Neural crest cell (in vitro differentiated cells): ENCODE measurements around the gene SHROOM2. TPM values are rescaled to one million over a fixed set of nuclear protein-coding genes. Genes with fewer than 3 reads are reported as not detected.

Experiments
- DNase-seq: peaks from one replicate; pipeline ENCODE4 v3.0.0; 2021; ENCODE audit warnings: low read depth, mixed read lengths, low spot score
- H3K27ac Mint-ChIP-seq: one replicate; pipeline ENCODE4 v1.8.0; 2021; ENCODE audit warnings: mild to moderate bottlenecking, mixed read lengths; ENCODE audit not compliant: unreplicated experiment
- H3K27me3 Mint-ChIP-seq: 2 replicates; pipeline ENCODE4 v1.8.0; 2021; ENCODE audit warnings: low read depth, mild to moderate bottlenecking, mixed read lengths
- H3K36me3 Mint-ChIP-seq: 2 replicates; pipeline ENCODE4 v1.8.0; 2021; ENCODE audit warnings: low read depth, mild to moderate bottlenecking, mixed read lengths
- H3K4me1 Mint-ChIP-seq: 2 replicates; pipeline ENCODE4 v1.8.0; 2021; ENCODE audit warnings: mixed read lengths
- H3K4me3 Mint-ChIP-seq: one replicate; pipeline ENCODE4 v1.8.0; 2021; ENCODE audit warnings: mild to moderate bottlenecking, mixed read lengths
- H3K9me3 Mint-ChIP-seq: 2 replicates; pipeline ENCODE4 v1.8.0; 2021; ENCODE audit warnings: mixed read lengths
- CTCF ChIP-seq: fragments of 200-600 bp; sonication (generic); conservative IDR thresholded peaks from 2 replicates; pipeline ENCODE4 v1.5.0; 2021; ENCODE audit warnings: antibody characterized with exemption, mild to moderate bottlenecking
- total RNA-seq: library from RNA; stranded (reverse); gene quantifications from 2 replicates; pipeline ENCODE4 v1.2.1, GENCODE V29; 2021

SHROOM2 gene
- total RNA-seq, 1 donor from 2014 or later: 11.1 TPM

DNA sequence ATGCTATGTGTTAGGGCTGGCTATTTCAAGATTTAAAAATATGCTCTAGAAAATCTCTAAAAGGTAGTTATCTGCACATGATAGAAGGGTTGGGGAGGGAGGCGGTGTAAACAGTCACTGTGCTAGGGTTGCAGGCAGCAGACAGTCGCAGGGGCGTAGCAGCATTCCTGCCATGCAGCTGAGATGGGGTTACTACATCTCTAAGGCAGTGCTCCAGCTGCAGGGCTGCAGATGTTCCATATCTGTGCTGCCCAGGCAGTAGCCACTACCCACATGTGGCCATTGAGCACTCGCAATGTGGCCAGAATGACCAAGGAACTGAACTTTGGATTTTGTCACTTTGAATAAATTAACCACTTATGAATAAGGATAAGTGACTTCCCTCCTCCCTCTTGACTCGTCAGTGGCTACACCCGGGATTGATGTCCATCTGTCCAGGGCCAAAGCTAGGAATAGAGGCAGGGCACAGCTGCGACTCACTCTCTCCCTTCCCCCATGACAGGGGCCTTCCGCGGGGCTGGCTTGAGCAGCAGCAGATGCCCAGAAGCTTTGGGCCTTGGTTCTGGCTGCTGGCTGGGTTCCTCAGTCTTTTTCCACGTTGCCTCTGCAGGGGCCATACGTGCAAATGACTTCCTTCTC, 101.5 kb downstream of the SHROOM2 start:
- no peak for TF ChIP-seq CTCF
- Mint-ChIP-seq H3K4me1 (peaks cover 4% of the 10 kb centered on the region), H3K36me3 (peaks cover 10% of the 10 kb centered on the region), H3K27ac (peak overlapping the region; percentile 5), H3K9me3 (peaks cover 3% of the 10 kb centered on the region), H3K27me3 (no peaks in the 10 kb centered on the region), H3K4me3 (no peak overlapping the region)
- DNase-seq: no peak

DNA sequence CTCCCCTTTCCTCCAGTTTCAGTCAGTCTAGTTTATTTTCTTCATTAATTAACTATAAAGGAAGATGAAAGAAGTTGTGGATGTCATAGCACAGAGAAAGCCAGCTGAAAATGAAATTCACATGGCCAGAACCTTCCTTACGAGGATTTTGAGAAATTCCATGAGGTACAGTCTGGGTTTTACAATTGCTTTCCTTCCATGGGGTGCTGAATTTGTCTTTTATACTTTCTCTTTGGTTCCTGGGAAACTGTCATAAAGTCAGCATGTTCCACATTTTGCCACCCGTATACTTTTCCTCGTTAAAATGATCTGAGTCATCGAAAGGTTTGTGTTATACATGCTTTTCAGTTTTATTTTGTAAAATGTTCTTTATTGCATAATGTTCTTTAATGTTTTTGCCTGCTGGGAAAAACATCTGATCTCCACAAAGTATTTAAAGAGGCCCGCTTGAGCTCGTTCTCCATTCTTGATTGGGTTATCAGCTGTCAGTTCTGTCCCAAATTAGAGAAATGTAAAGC, 102.8 kb downstream of the SHROOM2 start:
- Mint-ChIP-seq H3K4me3 (no peak overlapping the region), H3K4me1 (peaks cover 4% of the 10 kb centered on the region), H3K36me3 (peaks cover 10% of the 10 kb centered on the region), H3K27me3 (no peaks in the 10 kb centered on the region), H3K27ac (no peak overlapping the region), H3K9me3 (peaks cover 3% of the 10 kb centered on the region)
- DNase-seq: no peak
- no peak for TF ChIP-seq CTCF

- no peak overlapping the region for H3K4me3 Mint-ChIP-seq
- peaks cover 3% of the 10 kb centered on the region for H3K9me3 Mint-ChIP-seq
- H3K27me3 Mint-ChIP-seq: no peaks in the 10 kb centered on the region
- no peaks in the 10 kb centered on the region for H3K4me1 Mint-ChIP-seq
- peaks cover 7% of the 10 kb centered on the region for H3K36me3 Mint-ChIP-seq
- TF ChIP-seq CTCF: no peak
- no peak overlapping the region for H3K27ac Mint-ChIP-seq
- no peak for DNase-seq
Observed at GRCh38 chrX:9890681-9891091, 104.5 kb downstream of the SHROOM2 start.

DNA sequence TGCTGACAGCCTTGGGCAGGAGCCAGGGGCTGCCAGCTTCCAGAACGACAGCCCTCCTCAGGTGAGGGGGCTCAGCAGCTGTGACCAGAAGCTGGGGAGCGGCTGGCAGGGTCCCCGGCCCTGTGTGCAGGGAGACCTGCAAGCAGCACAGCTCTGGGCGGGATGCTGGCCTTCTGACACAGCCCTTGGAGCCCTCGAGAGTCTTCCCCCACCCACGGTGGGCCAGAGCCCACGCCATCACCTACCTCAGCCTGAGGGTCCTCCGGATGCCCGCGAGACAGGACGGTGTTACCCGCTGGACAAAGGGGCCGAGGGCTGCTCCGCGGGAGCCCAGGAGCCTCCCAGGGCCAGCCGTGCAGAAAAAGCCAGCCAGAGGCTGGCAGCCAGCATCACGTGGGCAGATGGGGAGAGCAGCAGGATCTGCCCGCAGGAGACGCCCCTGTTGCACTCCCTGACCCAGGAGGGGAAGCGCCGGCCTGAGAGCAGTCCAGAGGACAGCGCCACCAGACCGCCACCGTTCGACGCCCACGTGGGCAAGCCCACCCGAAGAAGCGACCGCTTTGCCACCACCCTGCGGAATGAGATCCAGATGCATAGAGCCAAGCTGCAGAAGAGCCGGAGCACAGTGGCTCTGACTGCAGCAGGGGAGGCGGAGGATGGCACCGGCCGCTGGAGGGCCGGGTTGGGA, 109.1 kb downstream of the SHROOM2 start:
- Mint-ChIP-seq H3K9me3 (peaks cover 7% of the 10 kb centered on the region), H3K27ac (no peak overlapping the region), H3K36me3 (peaks cover 8% of the 10 kb centered on the region), H3K4me3 (no peak overlapping the region), H3K4me1 (peaks cover 27% of the 10 kb centered on the region), H3K27me3 (no peaks in the 10 kb centered on the region)
- no peak for TF ChIP-seq CTCF
- no peak for DNase-seq

- no peaks in the 10 kb centered on the region for H3K27me3 Mint-ChIP-seq
- peaks cover 44% of the 10 kb centered on the region for H3K4me1 Mint-ChIP-seq
- H3K36me3 Mint-ChIP-seq: peaks cover 3% of the 10 kb centered on the region
- peak overlapping the region; percentile 96 for H3K27ac Mint-ChIP-seq
- H3K4me3 Mint-ChIP-seq: peak overlapping the region; percentile 73
- peaks cover 3% of the 10 kb centered on the region for H3K9me3 Mint-ChIP-seq
- DNase-seq: no peak
- no peak for TF ChIP-seq CTCF
Observed at GRCh38 chrX:9897761-9898161, 111.5 kb downstream of the SHROOM2 start.
